GM13977 (cell line): ENCODE data around the gene MAMSTR.
"Not testable (repeated sequence)": the region's sequence is repeated elsewhere in the genome, so short reads cannot be mapped to it uniquely, and the experiment has no call there.

ENCODE experiments used
- DNase-seq: peaks from one replicate; pipeline ENCODE4 v3.0.0; 2012; ENCODE audit warnings: low spot score
- in situ Hi-C: fragments of 300-500 bp; cut with MboI; formaldehyde crosslinking; loops from one replicate; pipeline ENCODE4 v1.12.0; 2022; ENCODE audit warnings: low sequenced_read_pairs, low pct_unique_long_range_greater_than_20kb, mixed read lengths, inconsistent platforms; ENCODE audit not compliant: unreplicated experiment
- TF ChIP-seq, protein P1 (sequence below): IDR thresholded peaks from 2 replicates; pipeline ENCODE4 v1.5.1; 2012; ENCODE audit warnings: mild to moderate bottlenecking, control low read depth; ENCODE audit not compliant: insufficient read depth; ENCODE audit errors: extremely low read depth, missing control alignments

The MAMSTR gene

DNA sequence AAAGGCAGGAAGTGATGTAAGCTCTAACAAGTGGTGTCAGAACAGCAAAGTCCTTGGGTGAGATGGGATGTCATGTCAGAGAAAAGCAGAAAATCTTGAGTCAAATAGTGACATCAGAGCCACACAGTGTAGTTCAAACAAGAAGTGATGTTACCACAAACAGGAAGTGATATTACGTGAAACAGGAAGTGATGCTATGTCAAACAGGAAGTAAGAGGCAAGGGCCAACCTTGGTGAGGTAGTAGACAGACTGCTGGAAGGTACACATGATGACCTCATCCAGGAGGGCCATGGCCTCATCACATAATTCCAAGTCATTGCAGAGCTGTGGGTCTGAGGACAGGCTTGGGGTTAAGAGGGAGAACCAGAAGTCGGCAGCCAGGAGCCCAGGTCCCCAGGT lies 7.0 kb upstream of the MAMSTR start:
- in situ Hi-C loops: no loop called here
- no peak for DNase-seq
- TF ChIP-seq, protein P1, sequence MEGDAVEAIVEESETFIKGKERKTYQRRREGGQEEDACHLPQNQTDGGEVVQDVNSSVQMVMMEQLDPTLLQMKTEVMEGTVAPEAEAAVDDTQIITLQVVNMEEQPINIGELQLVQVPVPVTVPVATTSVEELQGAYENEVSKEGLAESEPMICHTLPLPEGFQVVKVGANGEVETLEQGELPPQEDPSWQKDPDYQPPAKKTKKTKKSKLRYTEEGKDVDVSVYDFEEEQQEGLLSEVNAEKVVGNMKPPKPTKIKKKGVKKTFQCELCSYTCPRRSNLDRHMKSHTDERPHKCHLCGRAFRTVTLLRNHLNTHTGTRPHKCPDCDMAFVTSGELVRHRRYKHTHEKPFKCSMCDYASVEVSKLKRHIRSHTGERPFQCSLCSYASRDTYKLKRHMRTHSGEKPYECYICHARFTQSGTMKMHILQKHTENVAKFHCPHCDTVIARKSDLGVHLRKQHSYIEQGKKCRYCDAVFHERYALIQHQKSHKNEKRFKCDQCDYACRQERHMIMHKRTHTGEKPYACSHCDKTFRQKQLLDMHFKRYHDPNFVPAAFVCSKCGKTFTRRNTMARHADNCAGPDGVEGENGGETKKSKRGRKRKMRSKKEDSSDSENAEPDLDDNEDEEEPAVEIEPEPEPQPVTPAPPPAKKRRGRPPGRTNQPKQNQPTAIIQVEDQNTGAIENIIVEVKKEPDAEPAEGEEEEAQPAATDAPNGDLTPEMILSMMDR: no peak

DNA sequence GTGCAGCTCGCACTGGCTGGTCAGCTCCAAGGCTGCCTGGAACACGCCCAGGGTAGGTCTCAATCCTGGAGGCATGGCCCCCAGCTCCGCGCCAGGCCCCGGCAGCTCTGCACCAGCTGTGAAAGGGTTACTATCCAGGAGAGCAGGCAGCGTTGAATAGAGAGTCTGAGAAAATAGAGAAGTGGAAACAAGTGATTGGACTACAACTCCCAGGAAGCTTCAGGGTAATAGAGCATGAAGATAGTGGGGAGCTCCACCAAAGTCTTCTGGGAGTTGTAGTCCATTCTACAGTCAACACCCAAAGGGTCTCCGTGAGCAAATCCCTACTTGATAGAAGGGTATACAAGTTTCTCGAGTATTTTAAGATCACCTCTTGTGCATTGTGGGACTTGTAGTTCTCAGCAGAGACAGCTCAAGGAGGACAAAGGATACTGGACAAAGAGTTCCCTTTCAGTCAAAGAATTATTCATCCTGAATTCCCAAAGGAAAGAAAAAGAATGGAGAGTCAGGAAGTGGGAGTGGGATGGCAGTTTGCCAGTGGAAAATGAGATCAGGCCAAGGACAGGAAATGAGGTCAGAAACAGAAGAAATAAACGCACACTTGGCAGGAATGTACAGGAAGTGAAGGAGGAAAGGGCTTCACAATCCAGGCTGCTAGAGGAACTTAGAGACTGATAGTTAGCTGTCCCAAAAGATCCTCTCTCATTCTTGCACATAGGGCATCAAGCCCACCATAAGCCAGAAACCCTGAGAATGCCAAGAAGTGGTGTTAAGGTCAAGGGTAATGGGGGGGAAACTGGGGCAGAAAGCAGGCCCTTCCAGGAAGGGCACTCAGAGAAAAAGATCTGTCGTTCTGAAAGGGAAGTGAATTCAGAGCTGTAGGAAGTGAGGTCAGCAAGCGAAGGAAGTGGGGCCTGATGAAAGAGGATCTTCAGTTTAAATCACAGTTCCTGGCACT lies 5.5 kb upstream of the MAMSTR start:
- in situ Hi-C loops: no loop called here
- TF ChIP-seq, protein P1: no peak
- peak; percentile 82 for DNase-seq

DNA sequence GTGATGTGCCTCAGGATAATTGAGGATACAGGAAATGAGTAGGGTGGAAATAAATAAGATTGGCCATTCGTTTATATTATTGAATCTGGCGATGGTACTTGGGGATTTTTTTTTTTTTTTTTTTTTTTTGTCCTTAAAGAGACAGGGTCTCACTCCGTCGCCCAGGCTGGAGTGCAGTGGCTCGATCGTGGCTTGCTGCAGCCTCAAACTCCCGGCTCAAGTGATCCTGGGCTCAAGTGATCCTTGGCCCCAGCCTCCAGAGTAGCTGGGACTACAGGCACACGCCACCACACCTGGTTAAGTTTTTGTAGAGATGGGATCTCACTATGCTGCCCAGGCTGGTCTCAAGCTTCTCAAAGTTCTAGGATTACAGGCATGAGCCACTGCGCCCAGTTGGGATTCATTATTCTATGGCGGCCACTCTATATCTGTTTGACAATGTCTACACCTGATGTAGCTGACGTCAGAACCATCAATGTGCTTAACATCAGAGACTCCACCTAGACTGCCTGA lies 2.7 kb upstream of the MAMSTR start:
- in situ Hi-C loops: no loop called here
- TF ChIP-seq, protein P1: no peak
- DNase-seq: no peak

DNA sequence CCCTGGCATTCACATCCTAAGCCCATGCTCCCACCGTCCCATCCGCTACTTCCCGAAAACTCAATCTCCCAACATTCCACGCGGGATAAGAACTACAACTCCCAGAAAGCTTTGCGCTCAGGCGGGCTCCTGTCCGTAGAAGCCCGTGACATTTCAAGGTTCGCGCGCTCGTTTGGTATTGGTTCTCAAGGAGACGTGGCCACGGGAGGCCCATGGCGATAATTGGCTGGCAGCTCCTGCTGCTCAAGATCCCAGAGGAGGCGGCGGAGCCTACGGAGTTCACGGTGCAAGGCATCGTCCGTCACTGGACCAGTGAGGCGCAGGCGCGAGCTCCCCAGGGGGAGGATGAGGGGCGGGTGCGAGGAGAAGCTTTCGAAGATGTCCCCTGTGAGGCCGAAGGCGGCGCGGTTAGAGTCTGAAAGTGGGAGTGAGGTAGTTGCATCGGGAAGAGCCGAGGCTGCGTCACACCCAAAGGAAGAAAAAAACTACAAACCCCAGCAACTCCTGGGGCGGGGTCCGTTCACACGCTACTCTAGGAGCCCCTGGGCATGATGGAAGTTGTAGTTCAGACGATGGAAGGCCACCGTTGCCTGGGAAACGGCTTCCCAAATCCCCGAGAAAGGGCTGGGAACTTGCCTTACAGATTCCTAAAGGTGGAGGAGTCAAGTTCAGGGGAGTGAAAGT lies 1.2 kb upstream of the MAMSTR start:
- TF ChIP-seq, protein P1: no peak
- DNase-seq: peak; percentile 97
- in situ Hi-C loops: no loop called here

DNA sequence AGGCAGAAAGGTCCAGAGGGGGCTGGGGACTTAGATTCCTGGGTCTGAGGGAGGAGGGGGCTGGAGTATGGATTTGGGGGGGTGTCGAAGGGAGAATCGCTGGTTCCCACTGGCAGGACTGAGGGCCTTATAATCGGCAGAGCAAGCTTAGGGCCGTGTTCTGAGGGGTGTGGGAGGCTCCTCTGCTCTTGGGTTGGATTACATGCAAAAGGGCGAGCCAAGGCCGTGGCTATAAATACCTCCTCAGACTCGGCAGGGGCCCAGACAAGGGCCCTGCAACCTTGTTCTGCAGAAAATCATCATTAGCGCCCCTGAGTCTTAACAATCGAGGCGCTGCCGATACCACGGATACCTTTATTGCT lies 707 bp upstream of the MAMSTR start:
- in situ Hi-C loops: no loop called here
- DNase-seq: no peak

DNA sequence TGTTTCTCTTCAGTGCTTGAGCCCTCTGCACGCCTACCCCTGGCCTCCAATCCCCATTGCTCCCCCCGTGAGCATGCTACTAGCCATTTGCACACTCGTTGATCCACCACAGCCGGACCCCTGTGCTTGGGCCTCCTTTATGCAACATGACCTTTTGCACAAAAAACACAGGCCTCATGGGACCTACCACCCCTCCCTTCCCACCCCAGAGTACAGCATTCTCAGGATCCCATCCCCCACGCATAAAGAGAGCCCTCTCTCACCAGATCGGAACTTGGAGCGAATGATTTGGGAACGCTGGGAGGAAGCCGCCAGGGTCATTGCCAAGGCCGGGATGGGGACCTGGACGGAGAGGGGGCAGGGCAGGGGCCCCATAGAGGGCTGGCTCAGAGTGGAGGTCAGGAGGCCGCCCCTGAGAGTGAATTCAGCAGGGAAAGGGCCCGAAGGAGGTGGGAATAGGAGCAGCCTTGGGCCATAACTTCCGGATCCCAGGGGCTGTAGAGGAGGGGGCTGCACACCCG lies 754 bp downstream of the MAMSTR start:
- in situ Hi-C loops: no loop called here
- no peak for DNase-seq
- TF ChIP-seq, protein P1: no peak

More for the DNA sequence above, 707 bp upstream of the MAMSTR start:
- TF ChIP-seq, protein P1: no peak

DNA sequence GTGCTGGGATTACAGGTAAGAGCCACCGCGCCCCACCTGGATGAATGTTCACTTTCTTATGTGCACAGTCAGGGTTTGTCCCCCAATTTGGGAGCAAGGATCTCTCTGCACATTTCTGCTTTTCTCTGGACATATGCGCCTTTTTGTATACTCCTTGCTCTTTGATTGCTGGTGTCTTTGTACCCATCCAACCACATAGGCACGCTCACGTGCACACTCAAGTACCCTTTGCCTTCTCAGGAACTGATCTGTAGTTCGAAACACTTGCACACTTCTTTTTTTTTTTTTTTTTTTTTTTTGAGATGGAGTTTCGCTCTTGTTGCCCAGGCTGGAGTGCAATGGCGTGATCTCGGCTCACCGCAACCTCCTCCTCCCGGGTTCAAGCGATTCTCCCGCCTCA lies 1.4 kb downstream of the MAMSTR start:
- in situ Hi-C loops, DNase-seq: not testable (repeated sequence)
